Thoracic aorta endothelial cell (primary cell): Measurements from ENCODE around the gene UBE2D4. TPM values are rescaled to one million over a fixed set of nuclear protein-coding genes. Genes with fewer than 3 reads are reported as not detected.

Source experiments
- total RNA-seq: library from RNA; depleted of rRNA; stranded (reverse); fragments of >200 nt; gene quantifications from 2 replicates; pipeline ENCODE4 v1.2.3, GENCODE V29; 2012

The UBE2D4 gene
- 9.7 and 13.5 TPM in 2 replicates for total RNA-seq

GRCh38 chr7:43925984-43926797, at the start of gene UBE2D4:
TSS of gene UBE2D4 (plus strand) at chr7:43926436. CDS start at chr7:43926533, 97 bp downstream.

GRCh38 chr7:43906331-43907010, 19.8 kb upstream of the UBE2D4 start, which contains the start of gene URGCP:
TSS of gene URGCP (minus strand) at chr7:43906596. CDS start at chr7:43906575, 21 bp downstream.

GRCh38 chr7:43997532-43997931, 71.3 kb downstream of the UBE2D4 start, which contains the start of gene SPDYE1:
TSS of gene SPDYE1 (plus strand) at chr7:43997897. CDS start at chr7:43999950, 2,053 bp downstream.

Other genes with a start within 250 kb of the UBE2D4 start
- 69.3 and 72.7 TPM in 2 replicates for gene COA1, start 196.9 kb upstream of the UBE2D4 start, total RNA-seq
- gene BLVRA, start 167.8 kb upstream of the UBE2D4 start, total RNA-seq = 31.0 and 33.2 TPM in 2 replicates
- gene MRPS24, start 56.9 kb upstream of the UBE2D4 start, total RNA-seq = 77.8 and 104 TPM in 2 replicates
- gene URGCP, start 19.8 kb upstream of the UBE2D4 start, total RNA-seq = 16.0 and 23.1 TPM in 2 replicates
- gene SPDYE1, start 71.5 kb downstream of the UBE2D4 start, total RNA-seq = 0.07 TPM in 1 of 2 replicates, not detected in the other
- gene DBNL, start 118.3 kb downstream of the UBE2D4 start, total RNA-seq = 93.8 and 105 TPM in 2 replicates
- gene PGAM2, start 139.1 kb downstream of the UBE2D4 start, total RNA-seq = 0.22 TPM in 1 of 2 replicates, not detected in the other
- 16.5 and 19.7 TPM in 2 replicates for gene POLM, start 156.1 kb downstream of the UBE2D4 start, total RNA-seq
- gene AEBP1, start 177.9 kb downstream of the UBE2D4 start, total RNA-seq = 4.5 and 16.9 TPM in 2 replicates
- 77.5 and 111 TPM in 2 replicates for gene POLD2, start 197.1 kb downstream of the UBE2D4 start, total RNA-seq
- not detected in 2 replicates for gene MYL7, start 214.9 kb downstream of the UBE2D4 start, total RNA-seq